ENCODE data around the gene LHX1.

The LHX1 gene

DNA sequence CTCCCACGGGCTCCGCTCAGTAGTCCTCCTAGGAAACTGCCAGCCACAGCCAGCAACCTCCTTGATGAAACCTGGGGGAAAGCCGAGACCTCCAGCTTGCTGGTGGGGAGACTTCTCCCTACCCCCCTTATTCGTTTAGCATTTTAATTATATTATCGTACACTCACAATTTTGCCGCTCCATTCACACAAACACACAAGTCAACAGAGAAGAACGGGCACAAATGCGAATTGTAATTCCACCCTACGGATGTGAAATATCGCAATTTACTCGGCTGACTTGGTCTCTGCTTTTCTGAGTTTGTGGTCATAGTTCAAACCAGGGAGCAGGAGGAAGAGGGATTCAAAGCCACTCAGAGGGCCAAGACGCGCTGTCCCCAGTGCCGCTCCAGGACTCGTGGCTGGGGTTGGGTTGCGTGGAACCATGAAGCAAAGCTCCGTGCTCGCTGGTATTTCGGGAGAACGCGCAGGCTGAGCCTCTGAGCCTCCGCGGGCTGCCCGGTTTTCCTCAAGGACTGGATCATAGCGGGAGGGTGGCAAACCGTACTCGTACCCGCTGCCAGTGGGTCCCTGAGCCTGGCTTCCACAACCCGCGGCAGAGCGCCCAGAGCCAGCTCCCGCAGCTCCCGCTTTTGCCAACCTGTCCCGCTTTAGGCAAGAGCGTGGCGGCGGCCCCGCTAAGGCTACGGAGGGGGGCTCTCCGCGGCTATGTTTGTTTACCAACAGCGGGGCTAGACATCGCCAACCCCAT is 2.0 kb downstream of the LHX1 start:
- Mint-ChIP-seq H3K27me3 (peaks cover 38% of the 10 kb centered on the region), H3K4me3 (peak overlapping the region; percentile 27), H3K4me1 (peaks cover 28% of the 10 kb centered on the region)

DNA sequence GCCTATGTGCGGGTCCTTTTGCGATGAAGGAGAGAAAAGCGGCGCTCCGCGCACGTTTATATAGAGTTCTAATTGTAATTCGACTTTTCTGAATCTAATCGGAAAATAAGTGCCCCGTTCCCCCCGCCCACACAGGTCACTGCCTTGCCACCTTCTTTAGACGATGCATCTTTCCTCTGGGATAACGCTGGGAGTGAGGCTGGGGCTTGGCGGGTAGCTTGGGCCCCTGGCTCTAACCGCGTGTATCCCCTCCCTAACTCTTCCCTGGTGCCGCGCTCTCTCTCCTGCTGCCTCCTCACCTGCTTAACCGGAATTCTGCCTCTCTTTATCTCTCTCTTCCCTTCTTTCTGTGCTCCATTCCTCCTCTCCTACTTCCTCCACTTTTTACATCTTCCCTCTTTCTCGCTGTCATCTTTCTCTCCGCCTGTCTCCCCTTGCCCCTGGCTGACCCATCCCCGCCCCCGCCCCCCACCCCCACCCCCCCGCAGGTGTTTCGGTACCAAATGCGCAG is 2.6 kb downstream of the LHX1 start:
- DNase-seq (ENCODE audit: low spot score in 2 of 2) (peak in 1 of 2 donors; percentile 18), ATAC-seq (ENCODE audit: low read depth) (no peak)
- Mint-ChIP-seq H3K27ac (peak overlapping the region; percentile 94), H3K4me3 (no peak overlapping the region), H3K27me3 (peaks cover 38% of the 10 kb centered on the region), H3K36me3 (peaks cover 6% of the 10 kb centered on the region), H3K9me3 (peaks cover 2% of the 10 kb centered on the region), H3K4me1 (peaks cover 28% of the 10 kb centered on the region)

More for the DNA sequence above, 2.0 kb downstream of the LHX1 start:
- Mint-ChIP-seq H3K36me3 (peaks cover 6% of the 10 kb centered on the region), H3K27ac (peak overlapping the region; percentile 94), H3K9me3 (peaks cover 2% of the 10 kb centered on the region)
- DNase-seq (ENCODE audit: low spot score in 2 of 2) (peak in 1 of 2 donors; percentile 22), ATAC-seq (ENCODE audit: low read depth) (no peak)

DNA sequence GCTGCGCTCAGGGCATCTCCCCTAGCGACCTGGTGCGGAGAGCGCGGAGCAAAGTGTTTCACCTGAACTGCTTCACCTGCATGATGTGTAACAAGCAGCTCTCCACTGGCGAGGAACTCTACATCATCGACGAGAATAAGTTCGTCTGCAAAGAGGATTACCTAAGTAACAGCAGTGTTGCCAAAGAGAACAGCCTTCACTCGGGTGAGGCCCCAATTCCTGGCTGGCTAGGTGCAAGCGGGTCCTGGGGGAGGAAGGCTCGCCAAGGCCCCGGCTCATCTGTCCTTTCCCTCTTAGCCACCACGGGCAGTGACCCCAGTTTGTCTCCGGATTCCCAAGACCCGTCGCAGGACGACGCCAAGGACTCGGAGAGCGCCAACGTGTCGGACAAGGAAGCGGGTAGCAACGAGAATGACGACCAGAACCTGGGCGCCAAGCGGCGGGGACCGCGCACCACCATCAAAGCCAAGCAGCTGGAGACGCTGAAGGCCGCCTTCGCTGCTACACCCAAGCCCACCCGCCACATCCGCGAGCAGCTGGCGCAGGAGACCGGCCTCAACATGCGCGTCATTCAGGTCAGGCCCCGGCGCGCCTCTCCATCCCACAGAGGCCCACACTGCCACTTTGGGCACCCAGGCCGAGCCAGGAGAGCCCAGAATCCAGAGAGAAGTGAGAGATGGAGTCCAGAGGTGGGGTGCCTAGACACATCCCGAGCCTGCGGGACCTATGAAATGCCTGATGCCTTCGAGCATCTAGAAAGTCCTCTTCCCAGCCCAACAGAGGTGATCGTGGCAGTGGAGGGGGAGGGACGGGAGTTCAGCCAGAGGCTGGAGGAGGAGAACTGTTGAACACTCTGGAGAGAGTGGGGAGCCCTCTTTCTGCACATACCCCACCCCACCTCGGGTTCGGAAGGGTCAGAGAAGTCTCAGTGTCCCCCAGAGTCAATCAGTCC is 3.3 kb downstream of the LHX1 start:
- Mint-ChIP-seq H3K9me3 (peaks cover 2% of the 10 kb centered on the region), H3K27me3 (peaks cover 35% of the 10 kb centered on the region), H3K4me1 (peaks cover 25% of the 10 kb centered on the region), H3K4me3 (no peak overlapping the region), H3K27ac (peak overlapping the region; percentile 94), H3K36me3 (peaks cover 6% of the 10 kb centered on the region)
- DNase-seq (ENCODE audit: low spot score in 2 of 2) (peak in 1 of 2 donors; percentile 20), ATAC-seq (ENCODE audit: low read depth) (no peak)

DNA sequence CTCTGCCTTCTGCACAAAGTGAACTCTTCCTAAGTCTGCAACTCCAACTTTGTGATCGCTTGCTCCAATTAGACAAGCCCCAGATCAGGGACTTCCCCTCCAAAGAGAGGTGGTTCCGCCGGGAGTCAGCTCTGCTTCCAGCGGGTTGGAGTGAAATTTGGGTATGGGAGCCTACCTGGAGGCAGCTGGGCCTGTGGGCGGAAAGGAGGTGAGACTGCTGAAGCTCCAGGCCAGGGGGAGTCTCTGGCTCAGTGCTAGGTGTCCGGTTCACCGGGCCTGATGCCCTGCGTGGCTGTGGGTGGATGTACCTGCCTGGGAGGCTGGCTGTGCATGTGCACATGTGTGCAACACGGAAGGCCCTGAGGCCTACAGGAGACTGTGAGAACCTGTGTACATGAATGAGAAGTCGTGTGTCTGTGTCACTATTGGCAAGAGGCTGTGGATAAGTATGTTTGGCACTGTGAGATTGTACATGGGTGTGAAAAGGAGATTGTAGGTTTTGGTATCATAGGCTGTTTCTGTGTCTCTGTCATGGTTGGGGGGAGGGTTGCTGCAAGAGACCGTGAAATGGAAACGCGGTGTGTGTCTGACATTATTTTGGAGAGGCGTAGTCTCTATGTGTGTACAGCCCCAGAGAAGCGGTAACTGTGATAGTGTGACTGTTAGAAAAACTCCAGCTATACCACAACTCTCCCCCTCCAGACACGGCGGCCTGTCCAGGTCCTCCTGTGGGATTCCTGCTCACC is 4.2 kb downstream of the LHX1 start:
- Mint-ChIP-seq H3K27me3 (peaks cover 32% of the 10 kb centered on the region), H3K4me1 (peaks cover 22% of the 10 kb centered on the region), H3K9me3 (peaks cover 2% of the 10 kb centered on the region), H3K36me3 (peaks cover 6% of the 10 kb centered on the region), H3K27ac (peak overlapping the region; percentile 67), H3K4me3 (no peak overlapping the region)
- DNase-seq (ENCODE audit: low spot score in 2 of 2) (peak in 1 of 2 donors; percentile 34), ATAC-seq (ENCODE audit: low read depth) (no peak)

DNA sequence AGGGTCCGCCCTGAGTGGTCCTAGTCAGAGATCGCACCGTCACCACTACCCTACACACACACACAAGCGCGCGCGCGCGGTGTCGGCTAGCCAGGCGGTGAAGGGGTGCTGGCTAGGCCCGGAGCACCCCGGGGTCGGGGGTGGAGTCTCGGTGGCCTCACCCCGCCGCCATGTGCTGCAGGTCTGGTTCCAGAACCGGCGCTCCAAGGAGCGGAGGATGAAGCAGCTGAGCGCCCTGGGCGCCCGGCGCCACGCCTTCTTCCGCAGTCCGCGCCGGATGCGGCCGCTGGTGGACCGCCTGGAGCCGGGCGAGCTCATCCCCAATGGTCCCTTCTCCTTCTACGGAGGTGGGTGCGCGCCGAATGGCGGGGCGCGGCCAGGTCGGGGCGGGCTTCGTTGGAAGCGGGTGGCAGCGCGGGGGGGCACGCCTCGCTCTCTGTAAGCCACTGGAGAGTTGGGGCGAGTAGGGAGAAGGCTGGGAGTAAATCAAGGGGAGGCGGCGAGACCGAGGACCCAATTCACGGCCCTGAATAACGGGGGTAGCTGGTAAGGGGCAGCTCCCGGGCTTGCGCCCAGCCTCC is 4.8 kb downstream of the LHX1 start:
- DNase-seq (ENCODE audit: low spot score in 2 of 2) (peak in 1 of 2 donors; percentile 28), ATAC-seq (ENCODE audit: low read depth) (no peak)
- Mint-ChIP-seq H3K36me3 (peaks cover 6% of the 10 kb centered on the region), H3K4me1 (peaks cover 21% of the 10 kb centered on the region), H3K27me3 (peaks cover 39% of the 10 kb centered on the region), H3K27ac (peak overlapping the region; percentile 67), H3K9me3 (peaks cover 2% of the 10 kb centered on the region), H3K4me3 (no peak overlapping the region)

DNA sequence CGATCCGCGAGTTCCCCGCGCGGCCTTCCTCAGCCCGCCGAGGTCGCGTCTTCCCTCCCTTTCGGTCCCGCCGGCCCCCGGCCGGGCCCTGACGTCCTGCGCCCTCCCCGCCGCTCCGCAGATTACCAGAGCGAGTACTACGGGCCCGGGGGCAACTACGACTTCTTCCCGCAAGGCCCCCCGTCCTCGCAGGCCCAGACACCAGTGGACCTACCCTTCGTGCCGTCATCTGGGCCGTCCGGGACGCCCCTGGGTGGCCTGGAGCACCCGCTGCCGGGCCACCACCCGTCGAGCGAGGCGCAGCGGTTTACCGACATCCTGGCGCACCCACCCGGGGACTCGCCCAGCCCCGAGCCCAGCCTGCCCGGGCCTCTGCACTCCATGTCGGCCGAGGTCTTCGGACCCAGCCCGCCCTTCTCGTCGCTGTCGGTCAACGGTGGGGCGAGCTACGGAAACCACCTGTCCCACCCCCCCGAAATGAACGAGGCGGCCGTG is 5.4 kb downstream of the LHX1 start:
- peaks cover 2% of the 10 kb centered on the region for H3K9me3 Mint-ChIP-seq
- peaks cover 36% of the 10 kb centered on the region for H3K27me3 Mint-ChIP-seq
- H3K36me3 Mint-ChIP-seq: peaks cover 6% of the 10 kb centered on the region
- no peak overlapping the region for H3K27ac Mint-ChIP-seq
- peaks cover 19% of the 10 kb centered on the region for H3K4me1 Mint-ChIP-seq
- DNase-seq (ENCODE audit: low spot score in 2 of 2): peak in 1 of 2 donors; percentile 18
- H3K4me3 Mint-ChIP-seq: no peak overlapping the region
- no peak for ATAC-seq (ENCODE audit: low read depth)

DNA sequence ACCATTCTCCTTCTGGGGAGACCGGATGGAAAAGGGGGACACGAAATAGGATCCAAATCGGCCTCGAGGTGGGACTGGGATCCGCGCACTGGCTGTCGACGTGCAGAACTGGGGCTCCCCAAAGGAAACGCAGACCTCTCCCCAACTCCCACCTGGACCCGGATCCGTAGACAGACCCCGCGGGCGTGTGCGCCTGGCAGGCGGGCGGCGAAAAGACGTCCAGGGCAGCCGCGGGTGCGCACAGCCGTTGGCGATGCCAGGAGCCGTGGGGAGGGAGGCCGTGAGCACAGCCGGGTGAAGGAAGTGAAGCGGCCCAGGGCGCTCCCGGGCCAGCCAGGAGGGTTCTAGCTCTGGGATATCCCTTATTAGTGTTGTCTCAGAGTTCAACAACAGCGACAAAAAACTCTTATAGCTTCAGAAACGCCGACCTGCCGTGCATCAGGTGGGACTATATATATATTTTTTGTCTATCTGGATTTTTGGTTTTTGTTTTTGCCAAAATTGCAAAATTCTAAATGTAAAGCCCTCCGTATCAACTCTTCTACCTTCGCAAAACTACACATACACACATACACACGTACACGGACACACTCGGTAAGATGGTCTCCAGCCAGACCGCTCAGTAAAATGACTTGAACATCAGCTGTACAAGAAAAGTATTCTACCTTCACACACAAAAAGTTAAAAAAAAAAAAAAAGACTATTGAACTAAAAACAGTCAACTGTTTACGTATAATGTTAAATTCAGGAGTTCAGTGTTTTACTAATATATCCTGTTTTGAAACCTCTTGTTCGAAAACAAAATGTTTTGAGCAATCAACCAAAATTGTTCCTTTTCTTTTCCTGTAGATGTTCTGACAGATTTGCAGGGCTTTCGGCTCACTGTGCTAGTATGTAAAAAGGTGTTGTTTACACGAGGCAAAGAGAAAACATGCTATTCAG is 6.2 kb downstream of the LHX1 start:
- Mint-ChIP-seq H3K4me3 (no peak overlapping the region), H3K4me1 (peaks cover 21% of the 10 kb centered on the region), H3K36me3 (peaks cover 5% of the 10 kb centered on the region), H3K27me3 (peaks cover 30% of the 10 kb centered on the region), H3K9me3 (peaks cover 2% of the 10 kb centered on the region), H3K27ac (no peak overlapping the region)
- ATAC-seq (ENCODE audit: low read depth): no peak
- no peak for DNase-seq (ENCODE audit: low spot score in 2 of 2)

DNA sequence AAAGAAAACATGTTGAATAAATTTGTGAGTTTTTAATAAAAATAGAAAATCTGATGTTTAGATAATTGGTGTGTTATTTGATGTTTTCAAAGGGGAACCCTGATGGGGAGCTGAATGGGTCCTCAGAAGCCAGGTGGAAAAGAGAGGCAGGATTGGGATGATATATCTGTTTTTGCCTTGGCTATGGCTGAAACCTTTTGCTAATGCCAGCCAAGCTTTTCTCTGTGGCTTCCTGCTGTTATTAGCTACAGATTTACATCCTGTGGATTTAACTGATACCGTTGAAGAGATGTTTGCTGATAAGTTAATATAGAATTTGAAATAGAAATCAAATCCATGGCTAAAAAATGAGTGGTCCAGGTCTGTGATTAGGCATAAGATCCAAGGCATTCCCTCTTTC is 7.3 kb downstream of the LHX1 start:
- no peak for ATAC-seq (ENCODE audit: low read depth)
- H3K9me3 Mint-ChIP-seq: peaks cover 2% of the 10 kb centered on the region
- DNase-seq (ENCODE audit: low spot score in 2 of 2): no peak
- H3K4me1 Mint-ChIP-seq: peaks cover 23% of the 10 kb centered on the region
- no peak overlapping the region for H3K27ac Mint-ChIP-seq
- H3K36me3 Mint-ChIP-seq: peaks cover 5% of the 10 kb centered on the region
- H3K4me3 Mint-ChIP-seq: no peak overlapping the region
- H3K27me3 Mint-ChIP-seq: peaks cover 30% of the 10 kb centered on the region

DNA sequence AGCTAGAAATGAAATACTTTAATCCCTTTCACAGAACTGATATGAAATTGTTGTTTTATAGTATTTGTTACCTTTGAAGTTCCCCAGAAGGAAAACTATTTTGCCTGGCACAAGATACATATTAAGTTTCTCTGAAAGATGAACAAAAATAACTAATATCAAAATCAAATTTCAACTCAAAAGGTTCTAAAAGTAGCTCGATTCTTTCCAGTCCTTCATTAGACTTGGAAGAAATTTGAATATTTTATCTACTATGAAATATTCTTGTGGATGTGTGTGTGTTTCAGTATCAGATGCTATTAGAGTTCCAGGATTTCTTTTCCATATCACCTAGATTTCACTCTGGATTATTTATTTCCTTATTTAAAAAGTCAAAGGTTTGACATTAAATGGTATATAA is 7.9 kb downstream of the LHX1 start:
- H3K4me3 Mint-ChIP-seq: no peak overlapping the region
- no peak for DNase-seq (ENCODE audit: low spot score in 2 of 2)

DNA sequence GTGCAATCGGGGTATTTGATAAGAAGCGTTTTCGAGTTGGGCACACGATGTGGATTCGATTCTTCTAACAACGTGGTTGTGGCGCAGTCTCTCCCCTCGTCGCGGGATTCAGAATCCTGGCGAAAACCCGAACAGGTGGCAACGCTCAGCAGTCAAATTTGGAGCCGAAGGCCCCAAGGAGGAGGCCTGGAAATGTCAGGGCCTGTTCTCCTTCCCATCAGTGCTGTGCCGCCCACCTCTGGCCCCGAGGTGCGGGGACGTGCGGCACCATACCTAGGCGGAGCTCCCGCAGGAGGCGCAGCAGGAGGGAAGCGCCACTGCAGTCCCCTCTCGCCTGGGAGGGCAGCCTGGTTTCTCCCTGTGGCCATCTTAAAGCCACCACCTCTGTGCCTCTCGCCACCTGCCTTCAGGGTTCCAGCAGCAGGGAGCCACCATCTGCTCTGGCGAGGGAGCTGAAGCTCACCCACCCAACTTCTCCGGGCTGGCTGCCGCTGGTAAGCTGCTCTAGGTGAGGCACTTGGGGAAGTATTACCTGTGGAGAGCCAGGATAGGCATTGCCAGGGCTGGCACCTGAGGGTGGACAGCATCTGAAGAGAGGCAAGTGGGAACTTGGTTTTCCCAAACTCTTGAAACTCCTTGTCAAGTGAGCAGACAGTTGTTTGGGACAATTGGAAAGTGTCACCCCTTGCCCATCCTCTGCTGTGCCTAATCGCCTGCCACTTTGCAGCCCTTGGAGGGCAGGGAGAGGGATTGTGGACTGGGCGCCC is 8.9 kb downstream of the LHX1 start:
- peaks cover 30% of the 10 kb centered on the region for H3K4me1 Mint-ChIP-seq

More for the DNA sequence above, 7.9 kb downstream of the LHX1 start:
- H3K27me3 Mint-ChIP-seq: peaks cover 27% of the 10 kb centered on the region
- no peaks in the 10 kb centered on the region for H3K9me3 Mint-ChIP-seq
- peaks cover 5% of the 10 kb centered on the region for H3K36me3 Mint-ChIP-seq
- H3K4me1 Mint-ChIP-seq: peaks cover 25% of the 10 kb centered on the region
- no peak for ATAC-seq (ENCODE audit: low read depth)
- H3K27ac Mint-ChIP-seq: no peak overlapping the region

DNA sequence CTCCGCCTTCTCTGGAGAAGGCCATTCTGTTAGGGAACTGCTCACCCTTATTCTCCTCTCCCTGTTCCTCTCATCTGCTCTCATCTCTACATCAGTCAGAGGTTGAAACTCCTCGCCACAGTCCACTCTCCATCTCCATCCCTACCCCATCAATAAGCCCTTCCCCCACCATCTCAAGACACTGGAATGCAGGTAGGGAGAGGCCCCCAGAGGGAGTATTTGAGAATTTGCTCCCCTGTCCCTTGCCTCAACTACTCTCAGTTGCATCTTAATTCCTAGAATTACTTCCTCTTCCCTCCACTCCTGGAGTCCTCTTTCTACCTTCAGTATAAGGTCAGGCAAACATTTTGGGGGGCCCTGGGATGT is 9.4 kb downstream of the LHX1 start:
- ATAC-seq (ENCODE audit: low read depth): no peak
- Mint-ChIP-seq H3K36me3 (peaks cover 4% of the 10 kb centered on the region), H3K27me3 (peaks cover 13% of the 10 kb centered on the region), H3K9me3 (no peaks in the 10 kb centered on the region), H3K4me3 (no peak overlapping the region), H3K4me1 (peaks cover 26% of the 10 kb centered on the region), H3K27ac (peak overlapping the region; percentile 14)
- no peak for DNase-seq (ENCODE audit: low spot score in 2 of 2)

More for the DNA sequence above, 8.9 kb downstream of the LHX1 start:
- H3K9me3 Mint-ChIP-seq: no peaks in the 10 kb centered on the region
- peak overlapping the region; percentile 14 for H3K27ac Mint-ChIP-seq
- H3K27me3 Mint-ChIP-seq: peaks cover 19% of the 10 kb centered on the region
- peak in 1 of 2 donors; percentile 23 for DNase-seq (ENCODE audit: low spot score in 2 of 2)
- no peak for ATAC-seq (ENCODE audit: low read depth)
- H3K4me3 Mint-ChIP-seq: no peak overlapping the region
- peaks cover 6% of the 10 kb centered on the region for H3K36me3 Mint-ChIP-seq
